Umbilical cord (tissue), 2 donors: ENCODE results near the gene CNTN1. TPM values are rescaled to one million over a fixed set of nuclear protein-coding genes. Genes with fewer than 3 reads are reported as not detected.
"Not testable (repeated sequence)": the region's sequence is repeated elsewhere in the genome, so short reads cannot be mapped to it uniquely, and the experiment has no call there.

Experiments used
- DNase-seq: peaks from one replicate; pipeline ENCODE4 v3.0.0-alpha.2; 2015; ENCODE audit warnings: low spot score
- total RNA-seq: library from RNA; depleted of rRNA; stranded (reverse); fragments of >200 nt; gene quantifications from one replicate; pipeline ENCODE4 v1.2.3, GENCODE V29; 2014; ENCODE audit warnings: low replicate concordance; ENCODE audit not compliant: insufficient read depth

CNTN1 gene
- total RNA-seq, 1 donor from 2014 or later, result 88.6 TPM

GRCh38 chr12:41023836-41024235, 331.6 kb downstream of the CNTN1 start:
- no peak for DNase-seq

DNA sequence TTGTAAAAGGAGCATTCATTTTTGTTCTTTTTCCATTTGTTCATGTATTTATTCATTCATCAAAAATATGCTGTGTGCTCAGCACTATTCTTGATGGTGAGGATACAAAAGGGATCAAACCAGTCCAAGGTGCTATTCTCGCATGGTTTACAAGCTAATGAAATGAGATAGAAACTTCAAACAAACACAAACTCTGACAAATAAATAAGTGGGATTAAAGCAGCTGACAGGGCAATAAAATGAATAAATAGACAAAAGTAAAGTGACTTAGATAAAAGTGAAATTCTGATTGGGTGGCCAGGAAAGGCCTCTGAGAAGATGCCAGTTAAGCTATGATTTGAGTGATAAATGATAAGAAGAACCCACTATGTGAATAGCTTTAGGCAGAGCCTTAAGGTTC, 333.9 kb downstream of the CNTN1 start:
- DNase-seq, result no peak

- DNase-seq, result no peak
Measured at GRCh38 chr12:41032386-41032785, 340.1 kb downstream of the CNTN1 start.

DNA sequence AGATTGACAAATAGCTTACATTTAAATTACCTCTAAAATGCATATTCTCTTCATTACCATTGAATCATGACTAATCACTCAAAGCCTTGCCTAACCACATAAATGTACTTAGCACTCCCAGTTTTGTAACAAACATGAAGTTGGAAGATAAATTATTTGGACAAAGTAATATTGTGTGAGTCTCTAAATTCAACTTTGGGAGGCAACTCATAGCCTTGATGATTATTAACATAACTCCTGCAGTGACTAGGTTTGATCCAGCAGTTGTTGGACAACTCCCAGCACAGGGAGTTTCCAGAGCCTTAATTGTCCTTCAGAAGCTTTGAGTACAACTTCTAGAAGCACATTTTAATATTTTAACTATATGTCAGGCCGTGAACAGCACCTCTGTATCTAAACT, 342.4 kb downstream of the CNTN1 start:
- no peak for DNase-seq

DNA sequence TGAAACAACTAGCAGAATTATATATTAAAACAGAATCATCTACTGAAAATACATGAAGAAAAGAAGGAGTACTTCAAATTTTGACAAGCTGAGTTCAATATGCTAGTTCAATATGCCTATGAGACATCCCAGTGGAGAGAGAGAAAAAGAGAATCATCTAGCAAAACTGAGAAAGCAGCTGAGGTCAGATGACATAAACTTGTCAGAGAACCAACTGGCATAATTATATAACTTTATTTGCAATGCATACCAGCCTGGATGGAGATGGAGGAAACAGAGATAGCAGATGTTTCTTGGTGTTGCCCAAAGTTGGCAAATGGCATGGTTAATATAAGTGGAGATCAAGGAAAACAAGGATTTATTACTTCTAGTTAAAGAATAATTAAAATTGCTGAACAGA, 347.2 kb downstream of the CNTN1 start:
- DNase-seq, result no peak

- peak; percentile 71 for DNase-seq
Measured at GRCh38 chr12:41045509-41045908, 353.3 kb downstream of the CNTN1 start.

DNA sequence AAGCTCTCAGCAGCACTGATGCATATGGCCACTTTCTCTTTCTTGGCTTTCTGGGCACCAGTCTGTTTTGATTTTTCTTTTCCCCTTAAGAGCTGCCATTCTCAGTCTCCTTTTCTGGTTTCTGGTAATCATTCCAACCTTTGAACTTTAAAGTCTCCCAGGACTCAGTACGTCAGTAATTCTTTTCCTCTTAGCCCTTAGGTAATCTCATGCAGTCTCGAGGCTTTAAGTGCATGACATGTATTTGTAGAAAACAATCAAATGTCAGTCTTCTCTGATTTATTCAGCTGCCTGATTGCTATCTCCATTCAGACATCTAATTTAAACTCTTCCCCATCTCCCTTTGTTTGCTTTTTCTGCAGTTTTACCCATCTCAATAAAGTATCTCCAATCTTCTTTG, 356.8 kb downstream of the CNTN1 start:
- no peak for DNase-seq

DNA sequence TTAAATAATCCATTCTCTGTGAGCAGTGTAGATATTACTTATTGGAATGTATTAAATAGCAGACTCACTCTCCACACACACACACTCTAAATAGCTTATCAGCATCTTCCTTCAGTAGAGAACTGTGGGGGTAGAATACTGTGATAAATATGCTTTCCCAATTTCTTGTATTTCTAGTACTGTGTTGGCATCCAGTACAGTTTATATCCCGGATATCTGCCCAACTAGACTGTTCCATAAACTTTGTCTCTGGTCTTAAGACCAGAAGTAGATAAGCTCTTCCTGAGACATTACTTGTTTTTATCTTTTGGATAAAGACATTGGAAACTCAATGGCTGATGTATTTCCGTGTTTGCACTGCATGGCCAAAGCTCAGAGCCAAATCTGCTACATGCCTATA, 359.7 kb downstream of the CNTN1 start:
- peak; percentile 88 for DNase-seq

- DNase-seq, result no peak
Measured at GRCh38 chr12:41052441-41052840, 360.2 kb downstream of the CNTN1 start.

DNA sequence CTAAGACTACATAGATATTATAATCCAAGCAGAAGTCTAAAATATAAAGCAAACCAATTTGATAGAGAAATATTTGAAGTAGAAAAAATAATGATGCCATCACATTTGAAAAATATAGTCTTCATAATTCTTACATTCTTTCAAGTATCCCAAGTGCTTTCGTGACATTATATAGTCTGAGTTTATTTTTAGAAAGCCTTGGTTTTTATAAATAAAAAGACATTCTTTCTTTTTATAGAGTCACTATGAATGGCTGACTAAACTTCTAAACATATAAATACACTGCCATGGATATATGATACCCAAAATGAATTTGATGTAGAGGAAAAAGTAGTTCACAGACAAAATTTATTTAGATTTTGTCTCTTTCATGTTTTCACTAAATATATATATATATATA, 360.8 kb downstream of the CNTN1 start:
- DNase-seq, result peak; percentile 27

DNA sequence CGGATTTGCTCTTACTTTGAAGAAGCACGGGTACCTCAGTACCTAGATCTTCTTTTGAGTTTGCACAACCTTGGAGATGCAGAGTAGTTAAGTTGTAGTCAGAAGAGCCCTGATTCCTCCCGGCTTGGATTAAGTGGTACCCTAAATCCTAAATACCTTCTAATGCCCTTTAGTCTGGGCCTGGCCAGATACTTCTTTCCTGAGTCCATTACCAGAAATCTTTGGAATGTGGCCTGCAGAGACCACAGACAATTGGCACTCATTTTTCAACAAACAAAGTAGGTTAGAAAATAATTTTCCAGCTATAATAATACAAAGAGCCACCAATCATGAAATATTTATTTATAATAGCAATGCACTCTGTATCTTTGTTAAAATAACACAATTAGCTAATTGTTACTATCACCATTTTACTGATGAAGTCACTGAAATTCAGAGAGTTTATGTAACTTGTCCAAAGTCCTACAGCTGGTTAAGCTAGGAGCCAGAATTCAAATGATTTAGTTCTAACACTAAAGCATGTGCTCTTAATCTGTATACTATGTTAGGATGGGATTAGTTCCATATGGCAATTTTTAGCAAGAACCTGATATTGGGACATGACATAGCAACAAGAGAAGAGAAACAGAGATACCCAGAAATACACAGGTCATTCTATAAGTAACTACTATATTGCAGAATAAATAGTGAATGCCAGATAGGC, 363.8 kb downstream of the CNTN1 start:
- peak; percentile 54 for DNase-seq

DNA sequence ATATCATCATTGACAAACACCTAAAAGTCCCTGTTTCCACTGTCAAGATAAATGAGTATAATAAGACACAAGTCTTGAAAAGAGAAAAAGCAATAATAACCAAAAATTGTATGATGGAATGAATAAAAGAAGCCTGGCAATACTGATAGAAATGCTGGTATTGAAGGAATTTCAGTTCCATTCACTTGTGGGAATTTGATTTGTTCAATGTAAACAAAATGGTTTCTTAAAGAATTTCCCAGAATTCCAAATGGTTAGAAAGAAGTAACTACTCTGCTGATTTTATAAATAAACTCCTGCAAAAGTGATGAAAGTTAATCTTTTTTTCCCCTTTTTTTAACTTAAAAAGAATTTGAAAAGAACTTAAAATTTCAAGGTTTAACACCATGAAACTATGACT, 366.0 kb downstream of the CNTN1 start:
- DNase-seq, result no peak

- DNase-seq, result no peak
Measured at GRCh38 chr12:41061192-41061591, 369.0 kb downstream of the CNTN1 start.

- no peak for DNase-seq
Measured at GRCh38 chr12:41064411-41064810, 372.2 kb downstream of the CNTN1 start.

GRCh38 chr12:41067941-41068645, 375.9 kb downstream of the CNTN1 start:
- no peak for DNase-seq

GRCh38 chr12:41073633-41074472, 381.6 kb downstream of the CNTN1 start:
- no peak for DNase-seq

- DNase-seq, result no peak
Measured at GRCh38 chr12:41074473-41074769, 382.2 kb downstream of the CNTN1 start.

GRCh38 chr12:41076114-41076513, 383.9 kb downstream of the CNTN1 start:
- no peak for DNase-seq

- not testable (repeated sequence) for DNase-seq
Measured at GRCh38 chr12:41081241-41081640, 389.0 kb downstream of the CNTN1 start.

- DNase-seq, result no peak
Measured at GRCh38 chr12:41089438-41089837, 397.2 kb downstream of the CNTN1 start.

- no peak for DNase-seq
Measured at GRCh38 chr12:41092115-41092514, 399.9 kb downstream of the CNTN1 start.

GRCh38 chr12:41096797-41097196, 404.6 kb downstream of the CNTN1 start:
- no peak for DNase-seq

GRCh38 chr12:41100572-41100971, 408.3 kb downstream of the CNTN1 start:
- no peak for DNase-seq
